Activated CD4-positive, alpha-beta memory T cell treated with anti-CD3 and anti-CD28 coated beads for 36 hours (primary cell): Measurements from ENCODE around the gene SDF4. TPM values are rescaled to one million over a fixed set of nuclear protein-coding genes. Genes with fewer than 3 reads are reported as not detected.

Experiments
- CTCF ChIA-PET: fragments of 350-600 bp; sonication (Branson Sonifier 250); formaldehyde crosslinking; loops from one replicate; lab custom pipeline; 2021; ENCODE audit warnings: antibody characterized with exemption, inconsistent platforms; lab: Charles Lee
- POLR2A ChIA-PET: fragments of 350-600 bp; sonication (Branson Sonifier 250); formaldehyde crosslinking; loops from one replicate; lab custom pipeline; 2021; ENCODE audit warnings: antibody characterized with exemption; lab: Charles Lee
- DNase-seq: peaks from one replicate; pipeline ENCODE4 v3.0.0-alpha.2; 2020
- H3K27ac Mint-ChIP-seq: one replicate; pipeline ENCODE4 v1.8.0; 2021; ENCODE audit warnings: mixed read lengths
- H3K27me3 Mint-ChIP-seq: one replicate; pipeline ENCODE4 v1.8.0; 2021; ENCODE audit warnings: mixed read lengths
- H3K36me3 Mint-ChIP-seq: one replicate; pipeline ENCODE4 v1.8.0; 2021; ENCODE audit warnings: mixed read lengths
- H3K4me1 Mint-ChIP-seq: one replicate; pipeline ENCODE4 v1.8.0; 2021; ENCODE audit warnings: low read depth, mixed read lengths
- H3K4me3 Mint-ChIP-seq: one replicate; pipeline ENCODE4 v1.8.0; 2021; ENCODE audit warnings: mild to moderate bottlenecking, mixed read lengths
- H3K9me3 Mint-ChIP-seq: one replicate; pipeline ENCODE4 v1.8.0; 2021; ENCODE audit warnings: mixed read lengths
- intact Hi-C: fragments of 100-400 bp; cut with micrococcal nuclease; formaldehyde crosslinking; loops from one replicate; pipeline ENCODE4 v1.15.1; 2023
- microRNA-seq: library from miRNA; unstranded; fragments of <30 nt; microRNA quantifications from one replicate; pipeline ENCODE4 v1.2.0, GENCODE V29; 2022; ENCODE audit warnings: borderline number of aligned reads, borderline microRNAs expressed, borderline replicate concordance
- total RNA-seq, 2 experiments: library from RNA; stranded (reverse); gene quantifications; one replicate each; pipeline ENCODE4 v1.2.3, GENCODE V29; 2021

The SDF4 gene
- total RNA-seq, 2 experiments from 2014 or later = 302 to 305 TPM

- no peak for DNase-seq
- intact Hi-C loops = no loop called here
- ChIA-PET POLR2A (no interaction called here), CTCF (interaction anchor here (0.9 kb wide), 1 partner anchor 46 kb away, joined by 3 read pairs; no protein-coding TSS in a partner anchor)
- Mint-ChIP-seq H3K4me1 (peaks cover 12% of the 10 kb centered on the region), H3K27me3 (peaks cover 15% of the 10 kb centered on the region), H3K4me3 (no peak overlapping the region), H3K9me3 (no peaks in the 10 kb centered on the region), H3K27ac (no peak overlapping the region), H3K36me3 (no peaks in the 10 kb centered on the region)
These were observed 63.1 kb downstream of the SDF4 start for GRCh38 chr1:1168451-1169411.

DNA sequence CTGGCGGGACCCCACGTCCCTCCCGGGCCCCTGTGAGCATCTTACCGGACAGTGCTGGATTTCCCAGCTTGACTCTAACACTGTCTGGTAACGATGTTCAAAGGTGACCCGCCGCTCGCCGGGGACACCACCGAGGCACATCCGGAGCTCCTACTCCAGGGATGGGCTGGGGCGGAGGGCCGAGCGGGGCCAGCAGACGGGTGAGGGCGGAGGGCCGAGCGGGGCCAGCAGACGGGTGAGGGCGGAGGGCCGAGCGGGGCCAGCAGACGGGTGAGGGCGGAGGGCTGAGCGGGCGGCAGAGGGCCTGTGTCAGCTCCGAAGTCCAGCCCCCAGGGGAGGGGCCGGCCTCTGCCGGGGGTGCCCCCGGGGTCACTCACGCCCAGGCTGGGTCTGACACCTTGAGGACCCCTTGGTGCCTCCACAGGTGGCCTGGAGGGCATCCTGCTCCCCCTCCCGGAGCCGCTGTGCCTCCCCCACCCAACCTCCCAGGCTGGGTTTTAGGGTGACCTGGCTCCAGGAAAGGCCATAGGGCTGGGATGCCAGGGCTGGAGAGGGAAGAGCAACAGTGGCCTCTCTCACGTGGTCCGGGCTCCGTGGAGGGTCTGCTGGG, 63.9 kb downstream of the SDF4 start:
- DNase-seq = no peak
- CTCF ChIA-PET = no interaction called here
- no peak overlapping the region for H3K27ac Mint-ChIP-seq
- POLR2A ChIA-PET = no interaction called here
- no peak overlapping the region for H3K4me3 Mint-ChIP-seq
- no peaks in the 10 kb centered on the region for H3K36me3 Mint-ChIP-seq
- H3K9me3 Mint-ChIP-seq = no peaks in the 10 kb centered on the region
- intact Hi-C loops = no loop called here
- peaks cover 15% of the 10 kb centered on the region for H3K27me3 Mint-ChIP-seq
- H3K4me1 Mint-ChIP-seq = peaks cover 8% of the 10 kb centered on the region

GRCh38 chr1:1167398-1167821, 64.4 kb downstream of the SDF4 start:
- no peak for DNase-seq
- Mint-ChIP-seq H3K4me1 (peaks cover 6% of the 10 kb centered on the region), H3K27ac (no peak overlapping the region), H3K4me3 (no peak overlapping the region), H3K9me3 (no peaks in the 10 kb centered on the region), H3K36me3 (no peaks in the 10 kb centered on the region), H3K27me3 (peaks cover 15% of the 10 kb centered on the region)
- ChIA-PET POLR2A (no interaction called here), CTCF (no interaction called here)
- intact Hi-C loops = no loop called here

Small RNA genes lying within 50 kb of the gene (microRNA-seq; reads per million reads assigned to microRNA genes)
- 3.5 reads per million for gene MIR200A
- gene MIR200B = 8.6 reads per million, percentile 30 among the genes with 10 or more reads in this experiment
- 7.1 reads per million, percentile 27 among the genes with 10 or more reads in this experiment for gene MIR429

Other genes starting within 250 kb of the SDF4 start
- gene PERM1, start 249.9 kb downstream of the SDF4 start, total RNA-seq = not detected
- gene HES4, start 231.9 kb downstream of the SDF4 start, total RNA-seq = 1 to 10 TPM; 1.7 to 2.0 TPM
- 100 to 1,000 TPM in 1 of 2 experiments, 10 to 100 TPM in 1; 96.9 to 108 TPM for gene ISG15, start 218.5 kb downstream of the SDF4 start, total RNA-seq
- gene AGRN, start 211.9 kb downstream of the SDF4 start, total RNA-seq = 10 to 100 TPM; 33.2 to 35.6 TPM
- gene RNF223, start 157.7 kb downstream of the SDF4 start, total RNA-seq = not detected
- gene C1orf159, start 115.9 kb downstream of the SDF4 start, total RNA-seq = 10 to 100 TPM; 19.5 to 20.5 TPM
- gene TTLL10, start 58.1 kb downstream of the SDF4 start, total RNA-seq = not detected
- 100 to 1,000 TPM; 375 to 387 TPM for gene TNFRSF18, start 25.4 kb downstream of the SDF4 start, total RNA-seq
- 1,000 to 10,000 TPM; 1,003 to 1,005 TPM for gene TNFRSF4, start 17.8 kb downstream of the SDF4 start, total RNA-seq
- 10 to 100 TPM; 14.6 to 15.5 TPM for gene B3GALT6, start 236 bp upstream of the SDF4 start, total RNA-seq
- gene C1QTNF12, start 14.7 kb upstream of the SDF4 start, total RNA-seq = 1 to 10 TPM; 3.8 to 4.2 TPM
- gene UBE2J2, start 41.9 kb upstream of the SDF4 start, total RNA-seq = 10 to 100 TPM; 58.7 to 61.6 TPM
- 1 to 10 TPM; 4.9 to 7.2 TPM for gene SCNN1D, start 48.4 kb upstream of the SDF4 start, total RNA-seq
- gene ACAP3, start 75.9 kb upstream of the SDF4 start, total RNA-seq = 10 to 100 TPM; 31.8 to 32.0 TPM
- 10 to 100 TPM; 19.7 to 23.1 TPM for gene PUSL1, start 76.6 kb upstream of the SDF4 start, total RNA-seq
- gene INTS11, start 92.7 kb upstream of the SDF4 start, total RNA-seq = 100 to 1,000 TPM; 107 to 120 TPM
- 10 to 100 TPM; 12.1 to 13.1 TPM for gene CPTP, start 92.8 kb upstream of the SDF4 start, total RNA-seq
- under 1 TPM in 1 of 2 experiments, not detected in 1; 0.10 TPM for gene TAS1R3, start 99.3 kb upstream of the SDF4 start, total RNA-seq
- 10 to 100 TPM; 37.6 to 38.6 TPM for gene DVL1, start 117.4 kb upstream of the SDF4 start, total RNA-seq
- under 1 TPM in 1 of 2 experiments, not detected in 1; 0.19 TPM for gene MXRA8, start 126.6 kb upstream of the SDF4 start, total RNA-seq
- gene AURKAIP1, start 143.2 kb upstream of the SDF4 start, total RNA-seq = 100 to 1,000 TPM; 124 to 131 TPM
- gene CCNL2, start 167.3 kb upstream of the SDF4 start, total RNA-seq = 100 to 1,000 TPM in 1 of 2 experiments, 10 to 100 TPM in 1; 96.0 to 108 TPM
- gene MRPL20, start 175.3 kb upstream of the SDF4 start, total RNA-seq = 100 to 1,000 TPM; 122 to 123 TPM
- not detected for gene ANKRD65, start 189.3 kb upstream of the SDF4 start, total RNA-seq
- under 1 TPM; 0.69 to 0.92 TPM for gene VWA1, start 203.7 kb upstream of the SDF4 start, total RNA-seq
- gene ATAD3C, start 217.7 kb upstream of the SDF4 start, total RNA-seq = 1 to 10 TPM; 1.2 to 1.7 TPM
- 10 to 100 TPM; 35.4 to 36.3 TPM for gene ATAD3B, start 239.8 kb upstream of the SDF4 start, total RNA-seq